ENCODE measurements around the gene KLK12.

Gene KLK12

GRCh38 chr19:51034704-51035103, at the start of gene KLK12:
Gene KLK12 (minus strand): TSS chr19:51035002. CDS start chr19:51034621, 381 bp downstream.
- DNase-seq (ENCODE audit: low read depth in 2 of 2), result no peak

GRCh38 chr19:51084505-51084904, 49.7 kb upstream of the KLK12 start:
- no peak for DNase-seq (ENCODE audit: low read depth in 2 of 2)

- DNase-seq (ENCODE audit: low read depth in 2 of 2), result no peak
Observed at GRCh38 chr19:51083783-51084182, 49.0 kb upstream of the KLK12 start.

GRCh38 chr19:51083181-51083580, 48.4 kb upstream of the KLK12 start:
- DNase-seq (ENCODE audit: low read depth in 2 of 2), result no peak

GRCh38 chr19:51082611-51083010, 47.8 kb upstream of the KLK12 start, which contains the start of gene KLK14:
Gene KLK14 (minus strand): TSS chr19:51082887. CDS start chr19:51082614, 273 bp downstream.
- no peak for DNase-seq (ENCODE audit: low read depth in 2 of 2)

- no peak for DNase-seq (ENCODE audit: low read depth in 2 of 2)
Observed at GRCh38 chr19:51081476-51081875, 46.7 kb upstream of the KLK12 start.

GRCh38 chr19:51079481-51080110, 44.8 kb upstream of the KLK12 start:
- DNase-seq (ENCODE audit: low read depth in 2 of 2), result no peak

GRCh38 chr19:51078731-51079130, 43.9 kb upstream of the KLK12 start:
- no peak for DNase-seq (ENCODE audit: low read depth in 2 of 2)

GRCh38 chr19:51078104-51078503, 43.3 kb upstream of the KLK12 start:
- DNase-seq (ENCODE audit: low read depth in 2 of 2), result no peak

GRCh38 chr19:51076631-51077213, 41.9 kb upstream of the KLK12 start:
- no peak for DNase-seq (ENCODE audit: low read depth in 2 of 2)

- DNase-seq (ENCODE audit: low read depth in 2 of 2), result no peak
Observed at GRCh38 chr19:51075998-51076397, 41.2 kb upstream of the KLK12 start.

- no peak for DNase-seq (ENCODE audit: low read depth in 2 of 2)
Observed at GRCh38 chr19:51071095-51071405, 36.2 kb upstream of the KLK12 start.

- DNase-seq (ENCODE audit: low read depth in 2 of 2), result no peak
Observed at GRCh38 chr19:51070334-51071094, 35.7 kb upstream of the KLK12 start.

GRCh38 chr19:51066393-51067186, 31.8 kb upstream of the KLK12 start:
- no peak for DNase-seq (ENCODE audit: low read depth in 2 of 2)

- no peak for DNase-seq (ENCODE audit: low read depth in 2 of 2)
Observed at GRCh38 chr19:51065221-51065960, 30.6 kb upstream of the KLK12 start.

- DNase-seq (ENCODE audit: low read depth in 2 of 2), result no peak
Observed at GRCh38 chr19:51064534-51065220, 29.9 kb upstream of the KLK12 start, which contains the start of gene KLK13. Gene KLK13 (minus strand): TSS chr19:51065092. CDS start chr19:51065067, 25 bp downstream.

- no peak for DNase-seq (ENCODE audit: low read depth in 2 of 2)
Observed at GRCh38 chr19:51063664-51064063, 28.9 kb upstream of the KLK12 start.

GRCh38 chr19:51060973-51061372, 26.2 kb upstream of the KLK12 start:
- no peak for DNase-seq (ENCODE audit: low read depth in 2 of 2)

- DNase-seq (ENCODE audit: low read depth in 2 of 2), result no peak
Observed at GRCh38 chr19:51060336-51060735, 25.5 kb upstream of the KLK12 start.

- DNase-seq (ENCODE audit: low read depth in 2 of 2), result no peak
Observed at GRCh38 chr19:51059715-51060114, 24.9 kb upstream of the KLK12 start.

GRCh38 chr19:51055866-51056265, 21.1 kb upstream of the KLK12 start:
- DNase-seq (ENCODE audit: low read depth in 2 of 2), result no peak

All from stimulated activated CD4-positive, alpha-beta T cell treated with anti-CD3 and anti-CD28 coated beads, Interleukin-12 subunit alpha, Interleukin-12 subunit beta, amount 100 ng/mL, for 24 hours (primary cell).